ENCODE results near the gene ANKRD49. TPM values are rescaled to one million over a fixed set of nuclear protein-coding genes. Genes with fewer than 3 reads are reported as not detected.
A peak's percentile ranks its signal among the peaks of the same experiment; 100 is the strongest.

ANKRD49 gene
- total RNA-seq, 2 donors from 2014 or later = 11.2 to 14.4 TPM

- peak within 1 kb of the TSS; percentile 70 for H3K4me3 Mint-ChIP-seq
- H3K9me3 Mint-ChIP-seq = no peaks in the 10 kb centered on the region
- Histone ChIP-seq H3K4me1 (ENCODE audit: control insufficient read depth, insufficient read depth, low read length) (no peaks in the 10 kb centered on the region), H3K4me3 (ENCODE audit: low read length) (peak within 1 kb of the TSS; percentile 77), H3K27me3 (ENCODE audit: control insufficient read depth, insufficient read depth, low read length, poor library complexity, severe bottlenecking) (peaks cover 56% of the 10 kb centered on the region), H3K36me3 (ENCODE audit: control insufficient read depth, insufficient read depth, low read length) (no peaks in the 10 kb centered on the region), H3K9ac (ENCODE audit: extremely low read depth, low read length, poor library complexity, severe bottlenecking) (peak within 1 kb of the TSS; percentile 60), H3K9me3 (ENCODE audit: control insufficient read depth, low read length) (no peaks in the 10 kb centered on the region), H3K27ac (ENCODE audit: low read depth, low read length) (peak within 1 kb of the TSS; percentile 76)
- H3K27me3 Mint-ChIP-seq (ENCODE audit: insufficient read depth) = peaks cover 50% of the 10 kb centered on the region
- DNase-seq = peak; percentile 96
- H3K36me3 Mint-ChIP-seq (ENCODE audit: low read depth) = no peaks in the 10 kb centered on the region
- peak within 1 kb of the TSS; percentile 89 for H3K27ac Mint-ChIP-seq
- 3% methylated on average over 45 to 109 of the region's 109 CpGs for WGBS, 2 experiments (ENCODE audit: insufficient coverage in 1 of 2, insufficient read length in 1 of 2)
- TF ChIP-seq CTCF (conservative IDR thresholded peaks at IDR 0.05) = no peak
- H3K4me1 Mint-ChIP-seq = peaks cover 12% of the 10 kb centered on the region
Observed at GRCh38 chr11:94543695-94544645, 50.2 kb downstream of the ANKRD49 start, which contains the start of gene FUT4. Gene FUT4 (plus strand): TSS chr11:94543921. CDS start chr11:94544134, 213 bp downstream.

- Histone ChIP-seq H3K36me3 (ENCODE audit: control insufficient read depth, insufficient read depth, low read length) (no peaks in the 10 kb centered on the region), H3K4me1 (ENCODE audit: control insufficient read depth, insufficient read depth, low read length) (no peaks in the 10 kb centered on the region), H3K9me3 (ENCODE audit: control insufficient read depth, low read length) (no peaks in the 10 kb centered on the region), H3K4me3 (ENCODE audit: low read length) (peak overlapping the region; percentile 77), H3K27ac (ENCODE audit: low read depth, low read length) (no peak overlapping the region), H3K9ac (ENCODE audit: extremely low read depth, low read length, poor library complexity, severe bottlenecking) (peak overlapping the region; percentile 15), H3K27me3 (ENCODE audit: control insufficient read depth, insufficient read depth, low read length, poor library complexity, severe bottlenecking) (peaks cover 56% of the 10 kb centered on the region)
- 12 to 60% methylated on average over 2 to 59 of the region's 59 CpGs for WGBS, 2 experiments (ENCODE audit: insufficient coverage in 1 of 2, insufficient read length in 1 of 2)
- Mint-ChIP-seq H3K27me3 (ENCODE audit: insufficient read depth) (peaks cover 50% of the 10 kb centered on the region), H3K4me3 (peak overlapping the region; percentile 70), H3K9me3 (no peaks in the 10 kb centered on the region), H3K27ac (no peak overlapping the region), H3K36me3 (ENCODE audit: low read depth) (no peaks in the 10 kb centered on the region), H3K4me1 (peaks cover 12% of the 10 kb centered on the region)
- DNase-seq = peak; percentile 79
- peak; percentile 14 for TF ChIP-seq CTCF (conservative IDR thresholded peaks at IDR 0.05)
Observed at GRCh38 chr11:94544646-94545263, 51.0 kb downstream of the ANKRD49 start.

- peaks cover 54% of the 10 kb centered on the region for H3K27me3 Mint-ChIP-seq (ENCODE audit: insufficient read depth)
- TF ChIP-seq CTCF (conservative IDR thresholded peaks at IDR 0.05) = no peak
Observed at GRCh38 chr11:94545264-94546161, 51.7 kb downstream of the ANKRD49 start.

More at GRCh38 chr11:94545264-94546161, 51.7 kb downstream of the ANKRD49 start:
- H3K9me3 ChIP-seq (ENCODE audit: control insufficient read depth, low read length) = no peaks in the 10 kb centered on the region
- 50 to 66% methylated on average over 33 to 54 of the region's 54 CpGs for WGBS, 2 experiments (ENCODE audit: insufficient coverage in 1 of 2, insufficient read length in 1 of 2)
- peak; percentile 75 for DNase-seq
- Mint-ChIP-seq H3K9me3 (no peaks in the 10 kb centered on the region), H3K36me3 (ENCODE audit: low read depth) (no peaks in the 10 kb centered on the region), H3K4me3 (peak overlapping the region; percentile 70), H3K4me1 (peaks cover 12% of the 10 kb centered on the region), H3K27ac (no peak overlapping the region)
- H3K4me3 ChIP-seq (ENCODE audit: low read length) = peak overlapping the region; percentile 77
- H3K9ac ChIP-seq (ENCODE audit: extremely low read depth, low read length, poor library complexity, severe bottlenecking) = no peak overlapping the region
- H3K4me1 ChIP-seq (ENCODE audit: control insufficient read depth, insufficient read depth, low read length) = no peaks in the 10 kb centered on the region
- H3K27me3 ChIP-seq (ENCODE audit: control insufficient read depth, insufficient read depth, low read length, poor library complexity, severe bottlenecking) = peaks cover 52% of the 10 kb centered on the region
- no peaks in the 10 kb centered on the region for H3K36me3 ChIP-seq (ENCODE audit: control insufficient read depth, insufficient read depth, low read length)
- H3K27ac ChIP-seq (ENCODE audit: low read depth, low read length) = no peak overlapping the region
